HepG2 (cell line): ENCODE results near the gene RMI2. TPM values are rescaled to one million over a fixed set of nuclear protein-coding genes. Genes with fewer than 3 reads are reported as not detected.

Experiments used
- ATAC-seq: fragments of 200-7000 bp; cut with Tn5 transposase; 3 replicates; pipeline ENCODE4 v1.9.1; 2020; ENCODE audit warnings: mild to moderate bottlenecking, moderate library complexity
- BruUV-seq: library from RNA; stranded (reverse); fragments of 400-500 nt; replicated peaks from 2 replicates; lab custom pipeline; 2021; lab: Mats Ljungman, UMichigan
- CTCF ChIA-PET: fragments of 300-600 bp; formaldehyde crosslinking; extraction: SDS; loops from one replicate; lab custom pipeline; 2021; ENCODE audit warnings: low total read pairs, inconsistent platforms, low intra/inter-chr PET ratio; lab: Yijun Ruan, JAX
- POLR2A ChIA-PET: fragments of 350-600 bp; sonication (Branson Sonifier 250); formaldehyde crosslinking; loops from one replicate; lab custom pipeline; 2020; ENCODE audit warnings: antibody characterized with exemption, inconsistent platforms; lab: Yijun Ruan, JAX
- DNase-seq: peaks from one replicate; pipeline ENCODE4 v3.0.0-alpha.2; 2015; ENCODE audit warnings: low spot score
- FAIRE-seq: peaks from 3 replicates; lab custom pipeline; 2011; peaks lifted over from hg19 to GRCh38; lab: Jason Lieb, UNC
- H2AFZ ChIP-seq: one replicate; pipeline ENCODE4 v1.6.1; 2011; ENCODE audit warnings: low read length, inconsistent platforms
- H3K27ac ChIP-seq: fragments of 300-600 bp; 3 replicates; pipeline ENCODE4 v1.8.0; 2011; ENCODE audit warnings: mixed run types, mild to moderate bottlenecking, mixed read lengths, low read length, inconsistent platforms; ENCODE audit not compliant: insufficient read depth; ENCODE audit errors: extremely low read length
- H3K27me3 ChIP-seq, 2 experiments: fragments of 200-600 bp in 1 of 2; 2 replicates in 1 of 2; 3 replicates in 1 of 2; pipeline versions ENCODE4 v1.6.0 to v1.8.0; 2011; ENCODE audit warnings: low read length in 2 of 2, mild to moderate bottlenecking in 2 of 2, moderate library complexity in 2 of 2, inconsistent platforms in 1 of 2; ENCODE audit not compliant: insufficient read depth in 2 of 2, control insufficient read depth in 1 of 2
- H3K36me3 ChIP-seq, 2 experiments: fragments of 200-600 bp in 1 of 2; replicated peaks in 1 of 2; 2 replicates in 1 of 2; 3 replicates in 1 of 2; pipeline versions ENCODE4 v1.5.1 to v1.8.0; 2011; ENCODE audit warnings: low read length in 2 of 2, inconsistent platforms in 1 of 2; ENCODE audit not compliant: insufficient read depth in 2 of 2, control insufficient read depth in 1 of 2
- H3K4me1 ChIP-seq: 2 replicates; pipeline ENCODE4 v1.5.1; 2012; ENCODE audit warnings: low read length, inconsistent platforms; ENCODE audit not compliant: insufficient read depth
- H3K4me2 ChIP-seq: 2 replicates; pipeline ENCODE4 v1.6.0; 2011; ENCODE audit warnings: low read depth, low read length, inconsistent platforms
- H3K4me3 ChIP-seq, 3 experiments: fragments of 200-600 bp in 1 of 3; sonication (generic), shearing (Covaris generic) in 1 of 3; replicated peaks in 1 of 3; 2 replicates each; pipeline ENCODE4 v1.5.1; 2011 to 2016; ENCODE audit warnings: low read length in 3 of 3, inconsistent platforms in 2 of 3, low read depth in 2 of 3, mild to moderate bottlenecking in 2 of 3, control low read depth in 1 of 3, mixed read lengths in 1 of 3; ENCODE audit not compliant: insufficient read depth in 1 of 3
- H3K79me2 ChIP-seq: one replicate; pipeline ENCODE4 v1.6.1; 2011; ENCODE audit warnings: low read length, inconsistent platforms; ENCODE audit not compliant: insufficient read depth
- H3K9ac ChIP-seq: 2 replicates; pipeline ENCODE4 v1.6.0; 2011; ENCODE audit warnings: mild to moderate bottlenecking, low read depth, low read length, inconsistent platforms; ENCODE audit not compliant: insufficient read depth
- H3K9me3 ChIP-seq: 2 replicates; pipeline ENCODE4 v1.5.1; 2012; ENCODE audit warnings: mild to moderate bottlenecking, low read length
- H4K20me1 ChIP-seq: 2 replicates; pipeline ENCODE4 v1.6.0; 2011; ENCODE audit warnings: inconsistent platforms, mild to moderate bottlenecking, low read length, moderate library complexity; ENCODE audit not compliant: insufficient read depth
- FOXP1 ChIP-seq, 2 experiments: fragments of 450-650 bp in 1 of 2; IDR thresholded peaks; 2 replicates each; pipeline ENCODE4 v1.6.1; 2017 to 2018; ENCODE audit warnings: antibody characterized with exemption in 1 of 2
- HIVEP1 ChIP-seq: sonication (generic); formaldehyde crosslinking; IDR thresholded peaks from 2 replicates; pipeline ENCODE4 v1.4.0; 2020; ENCODE audit warnings: mild to moderate bottlenecking, missing genetic modification reagents
- NR2C2 ChIP-seq: sonication (generic); formaldehyde crosslinking; IDR thresholded peaks from 2 replicates; pipeline ENCODE4 v1.4.0; 2020; ENCODE audit warnings: missing genetic modification reagents, mild to moderate bottlenecking, moderate library complexity, borderline replicate concordance
- SMAD1 ChIP-seq: sonication (generic); formaldehyde crosslinking; IDR thresholded peaks from 2 replicates; pipeline ENCODE4 v1.4.0; 2020; ENCODE audit warnings: missing genetic modification reagents, low read depth, mild to moderate bottlenecking, borderline replicate concordance
- ZIK1 ChIP-seq: sonication (generic); formaldehyde crosslinking; IDR thresholded peaks from 2 replicates; pipeline ENCODE4 v1.5.0; 2020; ENCODE audit warnings: mild to moderate bottlenecking, low read depth, missing genetic modification reagents, borderline replicate concordance
- ZNF543 ChIP-seq: sonication (generic); formaldehyde crosslinking; IDR thresholded peaks from 2 replicates; pipeline ENCODE4 v1.4.0; 2020; ENCODE audit warnings: mild to moderate bottlenecking, missing genetic modification reagents
- ZNF598 ChIP-seq: sonication (generic); formaldehyde crosslinking; IDR thresholded peaks from 2 replicates; pipeline ENCODE4 v1.5.1; 2020; ENCODE audit warnings: mild to moderate bottlenecking, missing genetic modification reagents, borderline replicate concordance
- ZZZ3 ChIP-seq: sonication (generic); formaldehyde crosslinking; IDR thresholded peaks from 2 replicates; pipeline ENCODE4 v1.4.0; 2020; ENCODE audit warnings: missing genetic modification reagents, mild to moderate bottlenecking, borderline replicate concordance
- WGBS: methylation state at CpG from one replicate; pipeline ENCODE4 v1.1.6; 2017; ENCODE audit warnings: low lambda C conversion rate; 5-methylcytosine and 5-hydroxymethylcytosine counted together
- in situ Hi-C: cut with HindIII; loops from 2 replicates; pipeline ENCODE4 v1.10.0; 2017; ENCODE audit warnings: low pct_unique_long_range_greater_than_20kb; ENCODE audit not compliant: extremely low pct_ligation_motif_present
- intact Hi-C: fragments of 100-400 bp; cut with micrococcal nuclease; formaldehyde crosslinking; loops from one replicate; pipeline ENCODE4 v1.10.0; 2022; ENCODE audit not compliant: unreplicated experiment
- polyA plus RNA-seq, 8 experiments: library from polyadenylated mRNA; depleted of rRNA in 3 of 8; stranded (reverse) in 7 of 8; unstranded in 1 of 8; fragments of >200 nt; fragmentation: Illumina TruSeq in 4 of 8; extraction: Trizol in 4 of 8; gene quantifications; 2 replicates each; pipeline versions ENCODE4 v1.2.1 to v1.2.3, GENCODE V29; 2011 to 2016; ENCODE audit warnings: low read depth in 4 of 8, missing spikeins in 1 of 8, mixed read lengths in 1 of 8; ENCODE audit not compliant: insufficient read depth in 1 of 8
- total RNA-seq, 5 experiments: library from RNA; depleted of rRNA; stranded (reverse); fragments of >200 nt; fragmentation: Illumina TruSeq; extraction: Trizol; gene quantifications; 2 replicates each; pipeline ENCODE4 v1.2.3, GENCODE V29; 2016; ENCODE audit warnings: low read depth in 1 of 5
- TF ChIP-seq, protein P1 (sequence below): sonication (generic); IDR thresholded peaks from 2 replicates; pipeline ENCODE4 v1.6.1; 2016; ENCODE audit warnings: low read depth, borderline replicate concordance
- TF ChIP-seq, protein P2 (sequence below): sonication (generic); formaldehyde crosslinking; IDR thresholded peaks from 2 replicates; pipeline ENCODE4 v1.4.0; 2020; ENCODE audit warnings: missing genetic modification reagents
- TF ChIP-seq, protein P3 (sequence below): sonication (generic); formaldehyde crosslinking; IDR thresholded peaks from 2 replicates; pipeline ENCODE4 v1.4.0; 2020; ENCODE audit warnings: mild to moderate bottlenecking, low read depth, missing genetic modification reagents
- TF ChIP-seq, protein P4 (sequence below): sonication (generic); formaldehyde crosslinking; IDR thresholded peaks from 2 replicates; pipeline ENCODE4 v1.4.0; 2020; ENCODE audit warnings: missing genetic modification reagents
- TF ChIP-seq, protein P5 (sequence below): sonication (generic); formaldehyde crosslinking; IDR thresholded peaks from 2 replicates; pipeline ENCODE4 v1.4.0; 2020; ENCODE audit warnings: missing genetic modification reagents

RMI2 gene
- total and polyA plus RNA-seq, 2 of the 13 experiments (the other 11 are each of a cell fraction or from before 2014, with no cell fraction given), result 24.5 to 55.7 TPM

DNA sequence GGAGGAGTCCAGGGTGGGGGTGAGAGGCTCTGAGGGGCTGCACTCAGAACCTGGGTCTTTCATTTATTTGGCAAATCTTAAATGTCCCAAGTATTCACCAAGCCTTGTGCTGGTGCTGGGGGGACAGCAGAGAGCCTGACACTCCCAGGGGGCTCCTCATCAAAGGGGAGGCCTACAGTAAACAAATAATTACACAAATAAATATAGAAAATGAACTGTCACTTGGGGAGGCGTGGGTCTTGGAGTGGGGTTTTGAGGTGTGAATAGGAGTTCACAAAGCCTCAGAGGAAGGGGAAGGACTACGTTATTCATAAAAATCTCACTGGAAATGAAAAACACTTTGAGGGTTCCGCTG lies 48.9 kb upstream of the RMI2 start:
- Histone ChIP-seq H3K27ac (peak overlapping the region; percentile 68), H3K4me2 (peak overlapping the region; percentile 80), H3K4me3 (peak overlapping the region in 2 of 3 experiments; percentile 15 to 67; a peak in 3 of 6 replicates), H3K79me2 (no peaks in the 10 kb centered on the region), H4K20me1 (no peaks in the 10 kb centered on the region), H3K9ac (peak overlapping the region; percentile 48), H3K36me3 (no peaks in the 10 kb centered on the region), H3K27me3 (no peaks in the 10 kb centered on the region), H3K9me3 (no peaks in the 10 kb centered on the region), H3K4me1 (peaks cover 98% of the 10 kb centered on the region), H2AFZ (no peak overlapping the region)
- no peak for FAIRE-seq
- BruUV-seq, result no TSS peak
- CTCF ChIA-PET, result no interaction called here
- DNase-seq, result no peak
- in situ Hi-C loops (no loop called here), intact Hi-C loops (loop anchor here (2.0 to 5.0 kb wide), 4 partner anchors 16 to 189 kb away; partner anchors contain the start of genes PRM1 and SOCS1)
- no peak for ATAC-seq
- whole genome bisulfite sequencing, result 2% methylated on average over 3 of the region's 3 CpGs
- POLR2A ChIA-PET, result interaction anchor here (0.7 to 6.2 kb wide), 19 partner anchors 8 to 91 kb away, joined by 3 to 167 read pairs (median 8); partner anchors contain the start of genes PRM1, PRM2, PRM3 and SOCS1
- no peak for TF ChIP-seq FOXP1 (IDR thresholded peaks at IDR 0.05)
- TF ChIP-seq FOXP1 (CRISPR knock-in tag; IDR thresholded peaks at IDR 0.05), result peak; percentile 52
- TF ChIP-seq ZZZ3 (CRISPR knock-in tag), result no peak
- TF ChIP-seq HIVEP1 (CRISPR knock-in tag), result no peak
- TF ChIP-seq ZNF598 (CRISPR knock-in tag), result no peak
- TF ChIP-seq NR2C2, result no peak
- TF ChIP-seq, protein P1, sequence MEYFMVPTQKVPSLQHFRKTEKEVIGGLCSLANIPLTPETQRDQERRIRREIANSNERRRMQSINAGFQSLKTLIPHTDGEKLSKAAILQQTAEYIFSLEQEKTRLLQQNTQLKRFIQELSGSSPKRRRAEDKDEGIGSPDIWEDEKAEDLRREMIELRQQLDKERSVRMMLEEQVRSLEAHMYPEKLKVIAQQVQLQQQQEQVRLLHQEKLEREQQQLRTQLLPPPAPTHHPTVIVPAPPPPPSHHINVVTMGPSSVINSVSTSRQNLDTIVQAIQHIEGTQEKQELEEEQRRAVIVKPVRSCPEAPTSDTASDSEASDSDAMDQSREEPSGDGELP, result 0 out of 2 replicates have a peak, but pooled peaks have one; percentile 4
- TF ChIP-seq, protein P2, sequence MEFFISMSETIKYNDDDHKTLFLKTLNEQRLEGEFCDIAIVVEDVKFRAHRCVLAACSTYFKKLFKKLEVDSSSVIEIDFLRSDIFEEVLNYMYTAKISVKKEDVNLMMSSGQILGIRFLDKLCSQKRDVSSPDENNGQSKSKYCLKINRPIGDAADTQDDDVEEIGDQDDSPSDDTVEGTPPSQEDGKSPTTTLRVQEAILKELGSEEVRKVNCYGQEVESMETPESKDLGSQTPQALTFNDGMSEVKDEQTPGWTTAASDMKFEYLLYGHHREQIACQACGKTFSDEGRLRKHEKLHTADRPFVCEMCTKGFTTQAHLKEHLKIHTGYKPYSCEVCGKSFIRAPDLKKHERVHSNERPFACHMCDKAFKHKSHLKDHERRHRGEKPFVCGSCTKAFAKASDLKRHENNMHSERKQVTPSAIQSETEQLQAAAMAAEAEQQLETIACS (CRISPR knock-in tag), result no peak
- TF ChIP-seq, protein P3, sequence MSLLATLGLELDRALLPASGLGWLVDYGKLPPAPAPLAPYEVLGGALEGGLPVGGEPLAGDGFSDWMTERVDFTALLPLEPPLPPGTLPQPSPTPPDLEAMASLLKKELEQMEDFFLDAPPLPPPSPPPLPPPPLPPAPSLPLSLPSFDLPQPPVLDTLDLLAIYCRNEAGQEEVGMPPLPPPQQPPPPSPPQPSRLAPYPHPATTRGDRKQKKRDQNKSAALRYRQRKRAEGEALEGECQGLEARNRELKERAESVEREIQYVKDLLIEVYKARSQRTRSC (CRISPR knock-in tag), result 0 out of 2 replicates have a peak, but pooled peaks have one; percentile 29
- TF ChIP-seq, protein P4, sequence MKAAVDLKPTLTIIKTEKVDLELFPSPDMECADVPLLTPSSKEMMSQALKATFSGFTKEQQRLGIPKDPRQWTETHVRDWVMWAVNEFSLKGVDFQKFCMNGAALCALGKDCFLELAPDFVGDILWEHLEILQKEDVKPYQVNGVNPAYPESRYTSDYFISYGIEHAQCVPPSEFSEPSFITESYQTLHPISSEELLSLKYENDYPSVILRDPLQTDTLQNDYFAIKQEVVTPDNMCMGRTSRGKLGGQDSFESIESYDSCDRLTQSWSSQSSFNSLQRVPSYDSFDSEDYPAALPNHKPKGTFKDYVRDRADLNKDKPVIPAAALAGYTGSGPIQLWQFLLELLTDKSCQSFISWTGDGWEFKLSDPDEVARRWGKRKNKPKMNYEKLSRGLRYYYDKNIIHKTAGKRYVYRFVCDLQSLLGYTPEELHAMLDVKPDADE, result 0 out of 2 replicates have a peak, but pooled peaks have one; percentile 36
- TF ChIP-seq ZIK1 (CRISPR knock-in tag), result 0 out of 2 replicates have a peak, but pooled peaks have one; percentile 11
- TF ChIP-seq, protein P5, sequence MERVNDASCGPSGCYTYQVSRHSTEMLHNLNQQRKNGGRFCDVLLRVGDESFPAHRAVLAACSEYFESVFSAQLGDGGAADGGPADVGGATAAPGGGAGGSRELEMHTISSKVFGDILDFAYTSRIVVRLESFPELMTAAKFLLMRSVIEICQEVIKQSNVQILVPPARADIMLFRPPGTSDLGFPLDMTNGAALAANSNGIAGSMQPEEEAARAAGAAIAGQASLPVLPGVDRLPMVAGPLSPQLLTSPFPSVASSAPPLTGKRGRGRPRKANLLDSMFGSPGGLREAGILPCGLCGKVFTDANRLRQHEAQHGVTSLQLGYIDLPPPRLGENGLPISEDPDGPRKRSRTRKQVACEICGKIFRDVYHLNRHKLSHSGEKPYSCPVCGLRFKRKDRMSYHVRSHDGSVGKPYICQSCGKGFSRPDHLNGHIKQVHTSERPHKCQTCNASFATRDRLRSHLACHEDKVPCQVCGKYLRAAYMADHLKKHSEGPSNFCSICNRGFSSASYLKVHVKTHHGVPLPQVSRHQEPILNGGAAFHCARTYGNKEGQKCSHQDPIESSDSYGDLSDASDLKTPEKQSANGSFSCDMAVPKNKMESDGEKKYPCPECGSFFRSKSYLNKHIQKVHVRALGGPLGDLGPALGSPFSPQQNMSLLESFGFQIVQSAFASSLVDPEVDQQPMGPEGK (CRISPR knock-in tag), result peak; percentile 54; the same call in 1 of the 2 replicates
- TF ChIP-seq ZNF543 (CRISPR knock-in tag), result peak; percentile 19; the same call in 1 of the 2 replicates
- TF ChIP-seq SMAD1 (CRISPR knock-in tag), result 0 out of 2 replicates have a peak, but pooled peaks have one; percentile 3
